ENCODE results near the gene XPO6.
"Not testable (repeated sequence)": the region's sequence is repeated elsewhere in the genome, so short reads cannot be mapped to it uniquely, and the experiment has no call there.

XPO6 gene

GRCh38 chr16:28140788-28141618, 70.8 kb downstream of the XPO6 start:
- DNase-seq: no peak

GRCh38 chr16:28139530-28139929, 72.2 kb downstream of the XPO6 start:
- no peak for DNase-seq

GRCh38 chr16:28136751-28137434, 74.9 kb downstream of the XPO6 start:
- DNase-seq: no peak

GRCh38 chr16:28133666-28134065, 78.1 kb downstream of the XPO6 start:
- DNase-seq: no peak

GRCh38 chr16:28131743-28132393, 79.9 kb downstream of the XPO6 start:
- no peak for DNase-seq

- no peak for DNase-seq
Measured at GRCh38 chr16:28131181-28131580, 80.6 kb downstream of the XPO6 start.

GRCh38 chr16:28130099-28131088, 81.4 kb downstream of the XPO6 start:
- no peak for DNase-seq

GRCh38 chr16:28126684-28127620, 84.8 kb downstream of the XPO6 start:
- DNase-seq: no peak

GRCh38 chr16:28125592-28125991, 86.2 kb downstream of the XPO6 start:
- DNase-seq: no peak

- no peak for DNase-seq
Measured at GRCh38 chr16:28121527-28121926, 90.2 kb downstream of the XPO6 start.

- DNase-seq: no peak
Measured at GRCh38 chr16:28120754-28121153, 91.0 kb downstream of the XPO6 start.

- no peak for DNase-seq
Measured at GRCh38 chr16:28118637-28119036, 93.1 kb downstream of the XPO6 start.

GRCh38 chr16:28117168-28117565, 94.6 kb downstream of the XPO6 start:
- DNase-seq: no peak

- DNase-seq: not testable (repeated sequence)
Measured at GRCh38 chr16:28115866-28116265, 95.9 kb downstream of the XPO6 start.

GRCh38 chr16:28112908-28113307, 98.9 kb downstream of the XPO6 start:
- DNase-seq: no peak

- no peak for DNase-seq
Measured at GRCh38 chr16:28110977-28111376, 100.8 kb downstream of the XPO6 start.

- DNase-seq: no peak
Measured at GRCh38 chr16:28110479-28110878, 101.3 kb downstream of the XPO6 start.

- no peak for DNase-seq
Measured at GRCh38 chr16:28110074-28110473, 101.7 kb downstream of the XPO6 start.

- DNase-seq: no peak
Measured at GRCh38 chr16:28108590-28109247, 103.0 kb downstream of the XPO6 start.

GRCh38 chr16:28107232-28107631, 104.5 kb downstream of the XPO6 start:
- DNase-seq: no peak

Data from activated T-cell treated with anti-CD3 and anti-CD28 coated beads for 4 hours (primary cell).